T follicular helper cell (primary cell): Measurements from ENCODE around the gene CYSRT1.

Source experiments
- DNase-seq: peaks from one replicate; pipeline ENCODE4 v3.0.0-alpha.2; 2020; ENCODE audit warnings: low read depth
- total RNA-seq, 2 experiments: gene quantifications; one replicate each; lab custom pipeline; 2026; lab: John Stamatoyannopoulos, UW

CYSRT1 gene
- 0.09 to 0.18 reads per million in 2 experiments for total RNA-seq

DNA sequence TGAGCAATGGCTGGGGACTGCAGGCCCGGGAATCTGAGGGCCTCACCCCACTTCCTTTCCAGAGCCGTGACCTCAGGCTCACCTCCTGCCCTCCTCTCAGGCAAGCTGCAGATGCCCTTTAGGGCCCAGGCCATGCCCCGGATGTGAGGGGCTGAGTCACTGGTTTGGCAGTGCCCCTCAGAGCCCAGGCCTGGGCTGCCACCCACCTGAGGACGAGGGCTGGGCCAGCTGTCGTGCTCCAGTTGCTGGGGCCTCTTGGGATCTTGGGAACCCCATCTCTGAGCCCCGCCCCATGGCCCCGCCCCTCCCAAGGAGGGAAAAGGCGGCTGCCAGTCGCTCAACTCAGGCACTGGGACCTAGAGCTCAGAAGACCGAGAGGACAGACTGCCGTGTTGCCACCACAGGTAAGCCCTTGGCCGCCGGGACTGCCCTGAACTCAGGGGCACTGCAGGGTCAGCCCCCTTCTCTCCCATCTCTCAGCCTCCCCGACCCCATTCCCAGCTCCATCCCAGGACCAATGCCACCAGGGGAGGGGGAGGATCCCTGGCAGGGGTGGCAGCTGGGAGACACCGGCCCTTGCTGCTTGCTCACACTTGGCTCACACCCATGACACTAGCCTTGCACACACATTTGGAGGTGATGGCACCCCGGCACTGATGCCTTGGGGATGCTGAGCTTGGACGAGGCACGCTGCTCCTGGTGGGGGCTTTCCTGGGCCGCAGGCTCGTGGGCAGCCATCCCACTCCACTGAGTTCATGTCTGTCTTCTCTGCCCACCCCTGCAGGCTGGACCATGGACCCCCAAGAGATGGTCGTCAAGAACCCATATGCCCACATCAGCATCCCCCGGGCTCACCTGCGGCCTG lies at the start of gene CYSRT1:
CYSRT1 (plus strand) TSS at position 345 of the 865 bp plus-strand sequence; CDS start at position 793, 448 bp downstream.
- no peak for DNase-seq

DNA sequence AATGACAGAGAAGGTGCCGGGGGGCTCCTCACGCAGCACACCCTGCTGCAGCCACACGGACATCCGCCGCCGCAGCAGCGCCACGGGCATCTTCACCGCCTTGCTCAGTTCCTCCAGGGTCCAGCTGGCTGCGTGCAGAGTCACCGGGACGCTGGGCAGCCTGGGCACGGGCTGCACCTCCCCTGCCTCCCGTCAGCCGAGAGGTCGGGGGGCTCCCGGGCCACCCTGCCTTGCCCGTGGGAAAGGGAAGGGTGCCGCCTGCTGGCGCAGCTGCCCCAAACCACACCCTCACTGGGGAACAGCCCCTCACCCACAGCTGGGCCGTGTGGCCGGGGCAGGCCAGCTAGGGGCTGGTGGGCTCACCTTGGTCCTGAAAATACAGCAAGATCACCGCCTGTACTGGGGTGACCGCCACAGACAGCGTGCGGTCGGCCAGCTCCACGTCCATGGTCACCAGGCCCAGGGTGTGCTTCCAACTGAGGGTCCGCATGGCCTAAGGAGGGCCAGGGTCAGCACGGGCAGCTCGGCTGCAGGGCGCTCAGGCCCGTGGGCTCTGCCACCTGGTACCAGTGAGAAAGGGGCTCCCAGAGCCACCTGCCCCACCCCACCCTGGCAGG lies 49.5 kb upstream of the CYSRT1 start:
- no peak for DNase-seq

DNA sequence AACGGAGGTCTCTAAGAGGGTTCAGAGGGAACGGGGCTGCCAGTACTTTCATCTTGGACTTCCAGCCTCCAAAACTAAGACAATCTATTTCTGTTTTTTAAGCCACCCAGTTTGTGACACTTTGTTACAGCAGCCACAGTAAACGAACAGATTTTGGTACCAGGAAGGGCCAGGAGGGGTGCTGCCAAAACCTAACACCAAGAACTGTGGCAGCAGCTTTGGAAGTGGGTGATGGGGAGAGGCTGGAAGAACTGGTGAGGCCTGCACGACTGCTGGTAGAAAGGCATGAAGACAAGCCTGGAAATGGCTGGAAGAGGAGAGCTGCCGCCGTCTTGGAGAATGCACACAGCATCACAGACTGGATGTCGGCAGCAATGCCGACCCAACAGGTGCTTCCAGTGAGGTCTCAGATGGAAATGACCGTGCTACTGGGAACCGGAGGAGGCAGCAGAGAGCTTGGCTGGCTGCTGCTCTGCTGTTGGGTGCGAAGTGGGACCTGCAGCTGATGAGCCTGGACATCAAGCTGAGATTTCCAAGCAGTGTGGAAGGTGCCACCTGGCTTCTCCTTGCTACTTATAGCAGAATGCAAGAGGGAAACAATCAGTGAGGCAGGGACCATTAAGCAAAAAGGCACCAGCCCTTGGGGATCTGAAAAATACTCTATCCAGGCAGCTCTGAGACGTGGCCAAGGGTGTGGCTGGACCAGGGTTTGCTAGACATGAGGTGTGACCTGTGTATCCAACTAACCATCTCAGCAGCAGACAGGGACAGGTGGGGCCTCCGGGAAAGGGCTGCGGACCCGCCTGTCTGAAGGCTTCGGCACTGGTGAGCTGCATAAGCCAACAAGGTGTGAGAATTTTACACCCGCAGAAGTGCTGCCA lies 48.4 kb upstream of the CYSRT1 start:
- DNase-seq = no peak

GRCh38 chr9:137178201-137178938 lies 46.6 kb upstream of the CYSRT1 start:
- DNase-seq = no peak

GRCh38 chr9:137178939-137179630 lies 45.9 kb upstream of the CYSRT1 start:
- DNase-seq = no peak

GRCh38 chr9:137179761-137180160 lies 45.2 kb upstream of the CYSRT1 start:
- DNase-seq = no peak

- no peak for DNase-seq
Measured at GRCh38 chr9:137180491-137180890, 44.5 kb upstream of the CYSRT1 start.

DNA sequence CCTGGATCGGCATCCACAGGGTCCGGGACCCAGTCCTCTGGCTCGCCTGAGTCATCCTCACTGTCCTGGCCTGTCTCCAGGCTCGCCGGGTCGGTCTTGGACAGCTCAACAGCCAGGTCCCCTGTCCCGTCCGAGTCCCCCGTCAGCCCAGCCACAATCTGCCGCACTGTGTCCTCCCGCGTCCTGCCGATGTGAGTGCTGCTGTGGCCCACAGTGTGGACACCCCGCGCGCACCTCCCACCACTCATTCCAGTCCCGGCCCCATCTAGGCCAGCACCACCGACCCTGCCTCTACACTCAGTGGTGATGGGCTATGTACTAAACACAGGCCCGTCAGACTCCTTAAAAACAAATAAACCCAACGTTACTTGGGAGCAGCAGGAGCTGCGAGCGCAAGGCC lies 43.3 kb upstream of the CYSRT1 start:
- no peak for DNase-seq

GRCh38 chr9:137182836-137183235 lies 42.1 kb upstream of the CYSRT1 start:
- DNase-seq = no peak

DNA sequence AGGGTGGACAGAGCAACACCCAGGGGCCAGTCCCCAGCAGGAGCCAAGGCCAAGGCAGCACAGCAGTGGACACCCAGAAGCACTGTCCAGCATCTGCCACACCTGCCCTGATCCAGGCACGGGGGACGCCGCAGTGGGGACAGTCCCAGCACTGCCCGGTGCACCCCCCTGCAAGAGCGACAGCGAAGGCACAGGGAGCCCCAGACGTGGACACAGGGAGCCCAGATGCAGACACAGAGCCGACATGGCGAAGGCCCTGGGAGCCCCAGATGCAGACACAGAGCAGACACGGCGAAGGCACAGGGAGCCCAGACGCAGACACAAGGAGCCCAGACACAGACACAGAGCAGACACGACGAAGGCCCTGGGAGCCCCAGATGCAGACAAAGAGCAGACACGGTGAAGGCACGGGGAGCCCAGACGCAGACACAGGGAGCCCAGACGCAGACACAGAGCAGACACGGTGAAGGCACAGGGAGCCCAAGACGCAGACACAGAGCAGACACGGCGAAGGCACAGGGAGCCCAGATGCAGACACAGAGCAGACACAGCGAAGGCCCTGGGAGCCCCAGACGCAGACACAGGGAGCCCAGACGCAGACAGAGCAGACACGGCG lies 40.9 kb upstream of the CYSRT1 start:
- no peak for DNase-seq

DNA sequence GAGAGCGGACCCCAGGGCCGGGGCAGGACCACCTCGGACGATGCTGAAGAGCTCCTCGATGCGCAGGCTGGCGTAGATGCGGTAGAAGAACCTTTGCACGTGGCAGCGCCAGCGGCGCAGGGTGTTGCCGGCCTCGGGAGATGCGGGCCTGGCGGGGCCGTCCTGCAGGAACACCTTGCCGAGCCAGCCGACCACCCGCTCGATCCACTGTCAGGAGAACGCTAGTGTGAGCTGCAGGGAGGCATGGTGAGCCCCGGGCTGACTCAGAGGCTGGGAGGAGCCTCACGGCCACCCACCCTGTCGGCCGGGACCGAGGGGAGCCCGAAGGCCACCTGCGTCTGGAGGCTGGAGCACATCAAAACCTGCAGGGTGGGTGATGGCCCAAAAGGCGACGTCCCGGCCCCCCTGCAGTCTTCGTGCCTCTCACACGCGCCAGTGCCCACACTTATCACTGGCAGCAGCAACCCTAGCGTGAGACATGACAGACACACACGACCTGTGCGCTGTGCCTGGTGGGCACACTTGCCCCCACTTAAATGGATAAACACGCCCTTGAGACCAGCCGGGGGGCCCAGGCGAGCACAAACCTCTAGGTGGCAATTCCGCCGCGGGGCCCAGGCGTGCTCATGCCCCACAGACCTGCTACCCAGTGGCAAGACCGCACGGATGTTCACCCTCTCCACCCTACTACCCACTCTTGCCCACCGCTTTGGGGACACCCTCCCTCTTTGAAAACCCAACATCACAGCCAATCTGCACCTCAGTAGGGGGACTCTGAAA lies 39.9 kb upstream of the CYSRT1 start:
- DNase-seq = no peak

DNA sequence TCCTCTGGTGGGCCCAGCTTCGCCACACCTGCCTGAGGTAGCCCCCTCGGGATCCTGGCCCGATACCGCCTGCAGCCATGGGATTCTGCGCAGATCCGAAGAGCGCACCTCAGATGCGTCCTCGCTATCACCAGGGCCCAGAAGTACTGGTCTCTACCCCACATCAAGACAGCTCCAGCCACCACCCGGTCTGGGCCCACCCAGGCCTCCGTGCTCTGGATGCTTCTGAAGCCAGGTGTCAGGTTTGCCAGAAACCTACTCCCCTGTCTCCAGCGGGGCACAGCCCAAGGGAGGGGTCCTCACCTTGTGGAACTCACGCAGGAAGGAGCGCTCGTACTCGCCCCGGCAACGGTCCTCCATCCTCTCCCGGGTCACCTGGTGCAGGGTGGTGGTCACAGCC lies 39.1 kb upstream of the CYSRT1 start:
- no peak for DNase-seq

DNA sequence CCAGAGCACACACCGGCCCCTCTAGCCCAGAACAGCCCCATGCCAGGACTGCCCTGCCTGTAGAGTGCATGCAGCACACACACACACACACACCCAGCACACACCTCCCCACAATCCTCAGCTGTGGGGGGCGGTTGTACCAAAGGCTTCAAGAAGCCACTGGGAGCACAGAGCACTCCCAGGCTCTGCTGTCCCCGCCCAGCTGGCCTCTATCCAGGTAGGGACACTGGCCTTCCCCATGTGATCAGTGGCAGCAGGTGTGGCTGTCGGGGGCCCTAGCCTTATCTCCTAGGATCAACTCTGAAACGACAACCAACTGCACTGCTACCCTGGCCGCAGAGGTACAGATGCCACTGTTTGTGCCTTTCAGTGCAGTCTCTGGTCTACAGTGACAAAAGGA lies 38.6 kb upstream of the CYSRT1 start:
- DNase-seq = no peak

GRCh38 chr9:137187386-137187785 lies 37.6 kb upstream of the CYSRT1 start:
- no peak for DNase-seq

DNA sequence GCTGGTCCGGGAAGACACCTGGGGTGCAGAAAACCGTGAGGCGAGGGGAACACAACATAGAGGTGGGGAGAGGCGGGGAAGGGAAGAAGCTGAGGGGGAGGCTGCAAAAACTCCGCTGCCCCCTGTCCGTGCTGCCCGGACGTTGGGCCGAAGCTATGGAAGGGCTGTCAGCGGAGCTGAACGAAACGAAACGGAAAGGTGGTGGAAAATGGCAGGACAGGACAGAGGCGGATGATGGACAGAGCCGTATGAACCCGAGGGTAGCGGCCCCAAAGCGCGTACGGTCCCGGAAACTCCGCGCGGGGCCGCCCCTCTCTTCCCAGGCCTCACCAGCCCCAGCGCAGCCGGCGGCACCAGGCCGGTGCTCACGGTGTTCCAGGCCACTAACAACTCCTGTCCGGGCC lies 36.9 kb upstream of the CYSRT1 start:
- no peak for DNase-seq

DNA sequence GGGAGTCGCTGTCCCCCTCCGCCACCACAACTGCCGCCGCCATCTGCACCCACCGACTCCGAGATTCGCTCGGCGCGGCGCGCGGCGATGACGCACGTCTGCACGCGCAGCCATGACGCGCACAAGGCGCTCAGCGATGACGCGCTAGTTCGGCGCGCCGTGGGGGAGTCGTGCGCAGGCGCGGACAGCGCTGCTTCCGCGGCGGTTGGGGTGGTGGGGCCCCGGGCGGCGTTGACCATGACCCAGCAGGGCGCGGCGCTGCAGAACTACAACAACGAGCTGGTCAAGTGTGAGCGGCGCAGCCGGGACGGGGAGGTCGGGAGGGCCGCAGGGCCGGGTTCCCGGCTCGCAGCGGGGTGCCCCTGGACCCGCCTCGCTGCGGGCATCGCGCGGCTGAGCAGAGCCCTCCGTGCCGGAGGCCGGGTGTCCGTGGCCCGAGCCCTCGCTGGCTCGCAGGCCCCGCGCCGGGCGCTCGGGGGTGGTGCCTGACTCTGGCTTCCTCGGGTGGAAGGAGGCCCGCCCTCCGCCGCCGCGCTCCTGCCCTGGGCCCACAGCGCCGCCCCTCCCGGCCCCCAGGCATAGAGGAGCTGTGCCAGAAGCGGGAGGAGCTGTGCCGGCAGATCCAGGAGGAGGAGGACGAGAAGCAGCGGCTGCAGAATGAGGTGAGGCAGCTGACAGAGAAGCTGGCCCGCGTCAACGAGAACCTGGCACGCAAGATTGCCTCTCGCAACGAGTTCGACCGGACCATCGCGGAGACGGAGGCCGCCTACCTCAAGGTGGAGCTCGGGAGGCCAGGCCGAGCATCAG lies 36.3 kb upstream of the CYSRT1 start, which contains the start of the genes ANAPC2 and SSNA1:
ANAPC2 (minus strand) TSS at position 71 of the 807 bp plus-strand sequence; CDS start at position 43, 28 bp downstream.
SSNA1 (plus strand) TSS at position 187 of the 807 bp plus-strand sequence; CDS start at position 238, 51 bp downstream.
- DNase-seq = peak; percentile 87

- DNase-seq = no peak
Measured at GRCh38 chr9:137189297-137190295, 35.4 kb upstream of the CYSRT1 start.
